GM23338 (cell line): ENCODE data around the gene SGCG.

Experiments used
- ETS1 ChIP-seq: IDR thresholded peaks from 2 replicates; pipeline ENCODE4 v1.6.1; 2016; ENCODE audit warnings: antibody characterized with exemption
- EZH2 ChIP-seq: fragments of 200-600 bp; sonication (generic); IDR thresholded peaks from one replicate; pipeline ENCODE4 v1.8.0; 2017; ENCODE audit warnings: antibody characterized with exemption, mild to moderate bottlenecking, low read depth; ENCODE audit not compliant: unreplicated experiment
- EZH2phosphoT487 ChIP-seq: fragments of 200-600 bp; sonication (generic); IDR thresholded peaks from one replicate; pipeline ENCODE4 v1.8.1; 2018; ENCODE audit warnings: antibody characterized with exemption; ENCODE audit not compliant: unreplicated experiment
- POLR2AphosphoS5 ChIP-seq: IDR thresholded peaks from 2 replicates; pipeline ENCODE4 v1.6.1; 2016; ENCODE audit warnings: antibody characterized with exemption, low read depth
- REST ChIP-seq: IDR thresholded peaks from one replicate; pipeline ENCODE4 v1.6.1; 2018; ENCODE audit warnings: antibody characterized with exemption; ENCODE audit not compliant: unreplicated experiment
- ZNF114 ChIP-seq: fragments of 250-450 bp; sonication (Bioruptor Pico); IDR thresholded peaks from 2 replicates; pipeline ENCODE4 v1.5.0; 2020; ENCODE audit warnings: mild to moderate bottlenecking, moderate library complexity
- ZNF331 ChIP-seq: fragments of 250-450 bp; sonication (Bioruptor Pico); IDR thresholded peaks from 2 replicates; pipeline ENCODE4 v1.5.0; 2020; ENCODE audit warnings: low read depth, mild to moderate bottlenecking, moderate library complexity
- TF ChIP-seq, protein P1 (sequence below), 2 experiments: fragments of 200-600 bp in 1 of 2; sonication (generic) in 1 of 2; conservative IDR thresholded peaks; 2 replicates each; pipeline versions ENCODE4 v1.5.1 to v1.6.1; 2016 to 2017; ENCODE audit warnings: antibody characterized with exemption in 2 of 2, low read depth in 2 of 2, mild to moderate bottlenecking in 2 of 2, moderate library complexity in 1 of 2

- TF ChIP-seq, protein P1, sequence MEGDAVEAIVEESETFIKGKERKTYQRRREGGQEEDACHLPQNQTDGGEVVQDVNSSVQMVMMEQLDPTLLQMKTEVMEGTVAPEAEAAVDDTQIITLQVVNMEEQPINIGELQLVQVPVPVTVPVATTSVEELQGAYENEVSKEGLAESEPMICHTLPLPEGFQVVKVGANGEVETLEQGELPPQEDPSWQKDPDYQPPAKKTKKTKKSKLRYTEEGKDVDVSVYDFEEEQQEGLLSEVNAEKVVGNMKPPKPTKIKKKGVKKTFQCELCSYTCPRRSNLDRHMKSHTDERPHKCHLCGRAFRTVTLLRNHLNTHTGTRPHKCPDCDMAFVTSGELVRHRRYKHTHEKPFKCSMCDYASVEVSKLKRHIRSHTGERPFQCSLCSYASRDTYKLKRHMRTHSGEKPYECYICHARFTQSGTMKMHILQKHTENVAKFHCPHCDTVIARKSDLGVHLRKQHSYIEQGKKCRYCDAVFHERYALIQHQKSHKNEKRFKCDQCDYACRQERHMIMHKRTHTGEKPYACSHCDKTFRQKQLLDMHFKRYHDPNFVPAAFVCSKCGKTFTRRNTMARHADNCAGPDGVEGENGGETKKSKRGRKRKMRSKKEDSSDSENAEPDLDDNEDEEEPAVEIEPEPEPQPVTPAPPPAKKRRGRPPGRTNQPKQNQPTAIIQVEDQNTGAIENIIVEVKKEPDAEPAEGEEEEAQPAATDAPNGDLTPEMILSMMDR (conservative IDR thresholded peaks at IDR 0.05; ENCODE audit: low read depth in 2 of 2): no peak
- TF ChIP-seq EZH2 (no peak), ETS1 (no peak), EZH2phosphoT487 (no peak), POLR2AphosphoS5 (no peak), ZNF331 (no peak), REST (no peak), ZNF114 (CRISPR knock-in tag) (no peak)
These were observed 2.5 kb downstream of the SGCG start for GRCh38 chr13:23183292-23183691.
